ENCODE data around the gene MRPL14. TPM values are rescaled to one million over a fixed set of nuclear protein-coding genes. Genes with fewer than 3 reads are reported as not detected.

Gene MRPL14
- total RNA-seq, 1 donor from 2014 or later, result 40.4 TPM

DNA sequence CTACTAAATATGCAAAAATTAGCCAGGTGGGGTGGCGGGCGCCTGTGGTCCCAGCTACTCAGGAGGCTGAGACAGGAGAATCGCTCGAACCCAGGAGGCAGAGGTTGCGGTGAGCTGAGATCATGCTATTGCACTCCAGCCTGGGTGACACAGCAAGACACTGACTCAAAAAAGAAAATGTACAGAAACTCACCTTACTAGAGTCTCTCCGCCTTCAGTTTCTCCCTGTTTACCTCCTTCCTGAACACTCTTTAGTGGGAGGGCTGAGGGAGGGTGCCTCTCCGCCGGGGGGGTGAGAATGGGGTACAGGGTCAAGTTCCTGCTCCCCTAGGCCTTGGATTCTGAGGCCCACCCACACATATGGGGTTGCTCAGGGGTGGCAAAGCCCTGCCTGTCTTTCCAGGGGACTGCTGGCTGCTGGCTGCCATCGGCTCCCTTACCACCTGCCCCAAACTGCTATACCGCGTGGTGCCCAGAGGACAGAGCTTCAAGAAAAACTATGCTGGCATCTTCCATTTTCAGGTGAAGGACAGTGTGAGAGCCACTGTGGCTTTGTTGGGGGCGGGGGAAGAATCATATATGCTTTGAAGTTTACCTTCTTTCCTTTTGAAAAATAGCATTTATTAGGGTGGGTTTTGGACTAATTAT lies 44.8 kb upstream of the MRPL14 start:
- TF ChIP-seq EZH2 (IDR thresholded peaks at IDR 0.05), result no peak
- no peak for TF ChIP-seq EZH2phosphoT487 (IDR thresholded peaks at IDR 0.05)
- TF ChIP-seq, protein P1, sequence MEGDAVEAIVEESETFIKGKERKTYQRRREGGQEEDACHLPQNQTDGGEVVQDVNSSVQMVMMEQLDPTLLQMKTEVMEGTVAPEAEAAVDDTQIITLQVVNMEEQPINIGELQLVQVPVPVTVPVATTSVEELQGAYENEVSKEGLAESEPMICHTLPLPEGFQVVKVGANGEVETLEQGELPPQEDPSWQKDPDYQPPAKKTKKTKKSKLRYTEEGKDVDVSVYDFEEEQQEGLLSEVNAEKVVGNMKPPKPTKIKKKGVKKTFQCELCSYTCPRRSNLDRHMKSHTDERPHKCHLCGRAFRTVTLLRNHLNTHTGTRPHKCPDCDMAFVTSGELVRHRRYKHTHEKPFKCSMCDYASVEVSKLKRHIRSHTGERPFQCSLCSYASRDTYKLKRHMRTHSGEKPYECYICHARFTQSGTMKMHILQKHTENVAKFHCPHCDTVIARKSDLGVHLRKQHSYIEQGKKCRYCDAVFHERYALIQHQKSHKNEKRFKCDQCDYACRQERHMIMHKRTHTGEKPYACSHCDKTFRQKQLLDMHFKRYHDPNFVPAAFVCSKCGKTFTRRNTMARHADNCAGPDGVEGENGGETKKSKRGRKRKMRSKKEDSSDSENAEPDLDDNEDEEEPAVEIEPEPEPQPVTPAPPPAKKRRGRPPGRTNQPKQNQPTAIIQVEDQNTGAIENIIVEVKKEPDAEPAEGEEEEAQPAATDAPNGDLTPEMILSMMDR (IDR thresholded peaks at IDR 0.05), result no peak
- Histone ChIP-seq H3K4me3 (no peak overlapping the region), H3F3A (ENCODE audit: low read depth) (no peaks in the 10 kb centered on the region), H3K36me3 (no peaks in the 10 kb centered on the region), H3K9me3 (ENCODE audit: low read depth) (no peaks in the 10 kb centered on the region), H2AFZ (replicated peaks) (no peak overlapping the region), H3K27me3 (no peaks in the 10 kb centered on the region), H3K4me1 (peaks cover under 1% of the 10 kb centered on the region), H3K4me2 (no peak overlapping the region), H3K27ac (no peak overlapping the region), H4K20me1 (ENCODE audit: low read depth) (no peaks in the 10 kb centered on the region), H3K79me2 (ENCODE audit: low read depth) (no peaks in the 10 kb centered on the region), H3K9ac (no peak overlapping the region)
- Mint-ChIP-seq H3K4me1 (peaks cover 8% of the 10 kb centered on the region), H3K4me3 (no peak overlapping the region), H3K9me3 (no peaks in the 10 kb centered on the region), H3K27ac (no peak overlapping the region), H3K36me3 (no peaks in the 10 kb centered on the region), H3K27me3 (ENCODE audit: insufficient read depth, low read depth) (peaks cover 7% of the 10 kb centered on the region)
- no peak for DNase-seq (ENCODE audit: low spot score)

DNA sequence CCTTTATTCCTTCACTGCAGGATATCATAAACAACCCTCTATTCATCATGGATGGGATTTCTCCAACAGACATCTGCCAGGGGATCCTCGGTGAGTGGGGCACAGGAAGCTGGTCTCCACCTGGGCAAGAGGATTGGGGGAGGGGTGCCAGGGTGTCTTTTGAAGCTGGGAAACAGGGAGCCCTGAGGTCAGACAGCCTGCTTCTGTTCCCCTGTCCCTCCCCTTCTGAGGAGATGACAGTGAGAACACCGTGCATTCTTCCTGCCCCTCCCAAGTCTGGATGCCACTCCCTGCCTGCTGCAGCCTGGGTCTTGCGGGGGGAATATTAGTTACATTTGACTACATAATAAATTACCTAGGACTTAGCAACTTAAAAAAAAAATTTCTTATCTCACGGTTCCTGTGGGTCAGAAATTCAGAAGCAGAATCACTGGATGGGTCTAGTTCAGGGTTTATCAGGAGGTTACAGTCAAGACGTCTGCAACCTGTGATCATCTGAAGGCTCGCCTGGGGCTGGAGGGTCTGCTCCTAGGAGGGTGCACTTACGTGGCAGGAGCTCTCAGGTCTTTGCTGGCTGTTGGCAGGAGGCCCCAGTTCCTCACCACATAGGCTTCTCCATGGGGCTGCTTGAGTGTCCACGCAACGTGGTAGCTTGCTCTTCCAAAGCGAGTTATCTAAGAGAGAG lies 42.8 kb upstream of the MRPL14 start:
- H3K4me1 ChIP-seq, result peaks cover 9% of the 10 kb centered on the region
- H3K36me3 ChIP-seq, result no peaks in the 10 kb centered on the region
- no peak for DNase-seq (ENCODE audit: low spot score)
- Mint-ChIP-seq H3K36me3 (no peaks in the 10 kb centered on the region), H3K4me1 (peaks cover 22% of the 10 kb centered on the region), H3K27ac (no peak overlapping the region), H3K27me3 (ENCODE audit: insufficient read depth, low read depth) (peaks cover 7% of the 10 kb centered on the region), H3K9me3 (no peaks in the 10 kb centered on the region), H3K4me3 (no peak overlapping the region)
- no peak overlapping the region for H3K27ac ChIP-seq
- no peak overlapping the region for H3K9ac ChIP-seq
- TF ChIP-seq EZH2 (IDR thresholded peaks at IDR 0.05), result no peak
- TF ChIP-seq EZH2phosphoT487 (IDR thresholded peaks at IDR 0.05), result no peak
- TF ChIP-seq, protein P1 (IDR thresholded peaks at IDR 0.05), result no peak
- no peaks in the 10 kb centered on the region for H3F3A ChIP-seq (ENCODE audit: low read depth)
- no peaks in the 10 kb centered on the region for H3K79me2 ChIP-seq (ENCODE audit: low read depth)
- H3K4me3 ChIP-seq, result no peak overlapping the region
- H3K27me3 ChIP-seq, result no peaks in the 10 kb centered on the region
- no peaks in the 10 kb centered on the region for H4K20me1 ChIP-seq (ENCODE audit: low read depth)
- no peak overlapping the region for H3K4me2 ChIP-seq
- H3K9me3 ChIP-seq (ENCODE audit: low read depth), result no peaks in the 10 kb centered on the region
- no peak overlapping the region for H2AFZ ChIP-seq (replicated peaks)

- no peaks in the 10 kb centered on the region for H3K36me3 Mint-ChIP-seq
- H3K9me3 Mint-ChIP-seq, result no peaks in the 10 kb centered on the region
- H3K27ac Mint-ChIP-seq, result no peak overlapping the region
These were observed 41.9 kb upstream of the MRPL14 start for GRCh38 chr6:44169154-44169553.

More at GRCh38 chr6:44169154-44169553, 41.9 kb upstream of the MRPL14 start:
- Histone ChIP-seq H3K4me1 (peaks cover 9% of the 10 kb centered on the region), H3K4me3 (no peak overlapping the region), H3F3A (ENCODE audit: low read depth) (no peaks in the 10 kb centered on the region), H4K20me1 (ENCODE audit: low read depth) (no peaks in the 10 kb centered on the region), H3K36me3 (no peaks in the 10 kb centered on the region), H3K79me2 (ENCODE audit: low read depth) (no peaks in the 10 kb centered on the region), H2AFZ (replicated peaks) (no peak overlapping the region), H3K27me3 (no peaks in the 10 kb centered on the region), H3K9ac (no peak overlapping the region), H3K4me2 (no peak overlapping the region), H3K27ac (no peak overlapping the region), H3K9me3 (ENCODE audit: low read depth) (no peaks in the 10 kb centered on the region)
- TF ChIP-seq, protein P1 (IDR thresholded peaks at IDR 0.05), result no peak
- TF ChIP-seq EZH2phosphoT487 (IDR thresholded peaks at IDR 0.05) (no peak), EZH2 (IDR thresholded peaks at IDR 0.05) (no peak)
- Mint-ChIP-seq H3K27me3 (ENCODE audit: insufficient read depth, low read depth) (peaks cover 8% of the 10 kb centered on the region), H3K4me3 (no peak overlapping the region), H3K4me1 (peaks cover 27% of the 10 kb centered on the region)
- DNase-seq (ENCODE audit: low spot score), result no peak

All from neural progenitor cell (in vitro differentiated cells).